Spleen (tissue), 11 donors: Measurements from ENCODE around the gene LRRC51. TPM values are rescaled to one million over a fixed set of nuclear protein-coding genes. Genes with fewer than 3 reads are reported as not detected.
A peak's percentile ranks its signal among the peaks of the same experiment; 100 is the strongest.
"Not testable (repeated sequence)": the region's sequence is repeated elsewhere in the genome, so short reads cannot be mapped to it uniquely, and the experiment has no call there.

Experiments used
- DNase-seq: peaks from one replicate; pipeline ENCODE4 v3.0.0-alpha.2; 2020
- H3K27ac ChIP-seq, 8 donors: fragments of 200-600 bp; sonication (generic) in 7 of 8; 1 replicate in 4 of 8; 2 replicates in 4 of 8; pipeline versions ENCODE4 v1.5.0 to v1.8.0; 2016 to 2021; ENCODE audit warnings: inconsistent platforms in 4 of 8, mild to moderate bottlenecking in 4 of 8, moderate library complexity in 1 of 8
- H3K27me3 ChIP-seq, 7 donors: fragments of 200-600 bp; sonication (generic) in 6 of 7; replicated peaks in 1 of 7; 1 replicate in 4 of 7; 2 replicates in 3 of 7; pipeline versions ENCODE4 v1.5.0 to v1.8.0; 2016 to 2021; ENCODE audit warnings: inconsistent platforms in 3 of 7, mild to moderate bottlenecking in 1 of 7
- H3K36me3 ChIP-seq, 6 donors: fragments of 200-600 bp; sonication (generic) in 5 of 6; 1 replicate in 4 of 6; 2 replicates in 2 of 6; pipeline versions ENCODE4 v1.5.0 to v1.8.0; 2016 to 2021; ENCODE audit warnings: inconsistent platforms in 2 of 6
- H3K4me1 ChIP-seq, 6 donors: fragments of 200-600 bp; sonication (generic) in 5 of 6; 1 replicate in 3 of 6; 2 replicates in 3 of 6; pipeline versions ENCODE4 v1.5.0 to v1.8.0; 2016 to 2021; ENCODE audit warnings: inconsistent platforms in 3 of 6
- H3K4me3 ChIP-seq, 8 donors: fragments of 200-600 bp; sonication (generic) in 7 of 8; 1 replicate in 4 of 8; 2 replicates in 4 of 8; pipeline versions ENCODE4 v1.5.0 to v1.8.0; 2016 to 2021; ENCODE audit warnings: inconsistent platforms in 4 of 8, mild to moderate bottlenecking in 4 of 8, moderate library complexity in 2 of 8
- H3K9me3 ChIP-seq, 8 donors: fragments of 200-600 bp; sonication (generic) in 7 of 8; 1 replicate in 4 of 8; 2 replicates in 4 of 8; pipeline versions ENCODE4 v1.5.0 to v1.8.0; 2016 to 2021; ENCODE audit warnings: inconsistent platforms in 4 of 8
- POLR2A ChIP-seq, 3 donors: fragments of 450-650 bp; IDR thresholded peaks; one replicate each; pipeline ENCODE4 v1.5.1; 2017; ENCODE audit warnings: antibody characterized with exemption in 3 of 3, mild to moderate bottlenecking in 1 of 3
- POLR2AphosphoS5 ChIP-seq, 3 donors: sonication (generic); formaldehyde crosslinking; IDR thresholded peaks; one replicate each; pipeline ENCODE4 v1.5.1; 2017; ENCODE audit warnings: antibody characterized with exemption in 3 of 3
- WGBS, 5 donors: extraction: QIAGEN DNeasy Blood & Tissue Kit in 3 of 5; methylation state at CpG; one replicate each; pipeline versions ENCODE4 v1.1.5 to v1.1.7; 2013 to 2018; 5-methylcytosine and 5-hydroxymethylcytosine counted together
- intact Hi-C: fragments of 100-400 bp; cut with DNase I; formaldehyde crosslinking; loops from one replicate; pipeline ENCODE4 v1.15.0; 2023; ENCODE audit warnings: low total_unique reads
- polyA plus RNA-seq, 3 donors: library from polyadenylated mRNA; stranded (reverse); fragments of 200-250 nt; gene quantifications; one replicate each; pipeline ENCODE4 v1.2.1, GENCODE V29; 2013
- total RNA-seq, 7 donors: library from RNA; depleted of rRNA in 3 of 7; stranded (reverse); fragments of >200 nt in 3 of 7; fragmentation: NEBNext Ultra II Directional in 4 of 7; extraction: Animal tissue kit (Norgen Biotek cat#: 25700) in 4 of 7; gene quantifications; one replicate each; pipeline versions ENCODE4 v1.1.0 to v1.2.1, GENCODE V29; 2016 to 2021
- TF ChIP-seq, protein P1 (sequence below), 11 experiments: fragments of 200-600 bp in 7 of 11; fragments of 450-650 bp in 4 of 11; sonication (generic) in 4 of 11; IDR thresholded peaks in 8 of 11; conservative IDR thresholded peaks in 3 of 11; 1 replicate in 7 of 11; 2 replicates in 4 of 11; pipeline versions ENCODE4 v1.4.0 to v1.8.0; 2016 to 2021; ENCODE audit warnings: antibody characterized with exemption in 11 of 11, inconsistent platforms in 4 of 11, mild to moderate bottlenecking in 1 of 11
- donor health status: healthy with polysubstance abuse.
- donor health status: DM: no; HTN: no; CAD: no; lungs with moderate emphysema.
- donor health status: DM: no; HTN: no; CAD: no.
- donor health status: Bipolar disorder and iron deficiency.
- donor health status: healthy.
- donor health status: DM: no; HTN: no; CAD: no.
- donor health status: DM: yes; HTN: yes; CAD: no.

Gene LRRC51
- total and polyA plus RNA-seq, 10 donors: 2.0 to 10.0 (median 4.5) TPM

DNA sequence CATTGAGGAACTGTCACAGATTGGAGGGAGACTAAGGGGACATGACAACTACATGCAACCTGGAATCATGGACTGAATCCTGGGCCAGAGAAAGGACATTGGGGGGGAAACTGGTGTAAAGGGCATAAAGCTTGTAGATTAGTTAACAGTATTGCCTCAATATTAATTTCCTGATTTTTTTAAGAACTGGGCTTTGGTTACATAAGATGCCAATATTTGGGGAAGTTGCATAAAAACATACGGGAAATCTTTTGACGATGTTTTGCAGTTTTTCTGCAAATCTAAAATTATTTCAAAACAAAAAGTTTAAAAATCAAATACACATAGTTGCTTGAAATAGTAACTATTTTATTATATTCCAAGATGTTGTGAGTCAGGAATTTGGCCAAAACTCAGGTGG, 52.0 kb downstream of the LRRC51 start:
- no peaks in the 10 kb centered on the region for H3K27me3 ChIP-seq
- peaks cover 0 to 16% (median 0%) of the 10 kb centered on the region in 6 donors for H3K4me1 ChIP-seq
- intact Hi-C loops: no loop called here
- H3K9me3 ChIP-seq: peaks cover 0 to 16% (median 13%) of the 10 kb centered on the region in 8 donors
- no peak for DNase-seq
- peak overlapping the region in 7 of 8 donors; percentile 56 to 90 (median 71) for H3K27ac ChIP-seq
- peak overlapping the region in 1 of 8 donors; percentile 31 for H3K4me3 ChIP-seq
- H3K36me3 ChIP-seq: peaks cover 0 to 1% (median 0%) of the 10 kb centered on the region in 6 donors
- TF ChIP-seq, protein P1, sequence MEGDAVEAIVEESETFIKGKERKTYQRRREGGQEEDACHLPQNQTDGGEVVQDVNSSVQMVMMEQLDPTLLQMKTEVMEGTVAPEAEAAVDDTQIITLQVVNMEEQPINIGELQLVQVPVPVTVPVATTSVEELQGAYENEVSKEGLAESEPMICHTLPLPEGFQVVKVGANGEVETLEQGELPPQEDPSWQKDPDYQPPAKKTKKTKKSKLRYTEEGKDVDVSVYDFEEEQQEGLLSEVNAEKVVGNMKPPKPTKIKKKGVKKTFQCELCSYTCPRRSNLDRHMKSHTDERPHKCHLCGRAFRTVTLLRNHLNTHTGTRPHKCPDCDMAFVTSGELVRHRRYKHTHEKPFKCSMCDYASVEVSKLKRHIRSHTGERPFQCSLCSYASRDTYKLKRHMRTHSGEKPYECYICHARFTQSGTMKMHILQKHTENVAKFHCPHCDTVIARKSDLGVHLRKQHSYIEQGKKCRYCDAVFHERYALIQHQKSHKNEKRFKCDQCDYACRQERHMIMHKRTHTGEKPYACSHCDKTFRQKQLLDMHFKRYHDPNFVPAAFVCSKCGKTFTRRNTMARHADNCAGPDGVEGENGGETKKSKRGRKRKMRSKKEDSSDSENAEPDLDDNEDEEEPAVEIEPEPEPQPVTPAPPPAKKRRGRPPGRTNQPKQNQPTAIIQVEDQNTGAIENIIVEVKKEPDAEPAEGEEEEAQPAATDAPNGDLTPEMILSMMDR (IDR thresholded peaks at IDR 0.05 in 8 of 11, conservative IDR thresholded peaks at IDR 0.05 in 3 of 11): no peak
- TF ChIP-seq POLR2AphosphoS5 (IDR thresholded peaks at IDR 0.05) (no peak), POLR2A (IDR thresholded peaks at IDR 0.05) (no peak)
- 19 to 45% (median 31%) methylated on average over 2 of the region's 2 CpGs for WGBS, 5 donors

DNA sequence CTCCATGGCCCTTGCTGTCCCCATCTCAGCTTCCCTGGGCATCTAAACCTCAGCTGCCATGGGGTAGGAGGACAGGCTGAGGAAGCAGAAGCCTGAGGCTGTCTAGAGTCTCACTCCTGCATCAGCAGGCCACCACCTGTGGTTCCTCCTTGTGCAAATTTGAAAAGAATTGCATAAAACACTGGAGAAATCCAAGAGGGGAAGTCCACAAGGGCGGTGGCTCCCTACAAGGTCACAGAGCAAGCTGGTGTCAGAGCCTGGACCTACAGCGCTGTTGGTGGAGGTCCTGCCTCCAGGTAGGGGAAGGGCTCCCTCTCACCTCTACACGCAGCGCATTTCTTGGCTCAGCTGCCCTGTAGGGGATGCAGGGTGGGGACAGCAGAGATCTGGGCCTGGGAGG, 54.8 kb downstream of the LRRC51 start, which contains the start of gene FOLR3:
Gene FOLR3 (plus strand): TSS at position 253 of the 400 bp plus-strand sequence. CDS start 228 bp downstream, outside the sequence.
- peak; percentile 85 for DNase-seq

DNA sequence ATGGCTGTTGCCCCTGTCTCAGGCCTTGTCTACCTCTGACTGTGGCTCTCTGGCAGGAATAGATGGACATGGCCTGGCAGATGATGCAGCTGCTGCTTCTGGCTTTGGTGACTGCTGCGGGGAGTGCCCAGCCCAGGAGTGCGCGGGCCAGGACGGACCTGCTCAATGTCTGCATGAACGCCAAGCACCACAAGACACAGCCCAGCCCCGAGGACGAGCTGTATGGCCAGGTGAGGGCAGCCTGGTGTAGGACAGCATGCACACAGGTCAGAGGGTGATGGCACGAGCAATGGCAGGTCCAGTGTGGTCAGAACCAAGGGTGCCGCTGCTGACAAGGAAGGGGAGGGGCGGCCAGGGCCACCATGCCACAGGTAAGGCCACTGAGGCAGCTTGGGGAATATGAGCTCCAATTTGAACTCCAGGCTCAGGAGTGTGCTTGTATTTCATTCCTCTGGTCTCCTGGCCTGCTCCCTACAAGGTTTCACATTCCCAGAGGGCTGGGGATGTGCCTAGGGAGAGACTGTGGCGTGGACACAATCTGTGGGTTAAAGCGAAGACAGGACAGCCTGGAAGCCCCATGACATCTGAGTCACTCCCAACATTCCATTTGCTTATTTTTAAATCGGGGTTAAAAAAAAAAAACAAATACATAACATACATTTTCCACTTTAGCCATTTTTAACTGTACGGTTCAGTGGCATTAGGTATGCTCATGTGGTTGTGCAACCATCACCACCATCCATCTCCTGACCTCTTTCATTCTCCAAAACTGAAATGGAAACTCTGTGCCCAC, 55.4 kb downstream of the LRRC51 start:
- Histone ChIP-seq H3K36me3 (peaks cover 0 to 27% (median 0%) of the 10 kb centered on the region in 6 donors), H3K27me3 (no peaks in the 10 kb centered on the region), H3K4me3 (peak overlapping the region in 6 of 8 donors; percentile 11 to 61 (median 15)), H3K4me1 (peaks cover 0 to 22% (median 0%) of the 10 kb centered on the region in 6 donors), H3K9me3 (no peaks in the 10 kb centered on the region), H3K27ac (peak overlapping the region in 7 of 8 donors; percentile 58 to 90 (median 84))
- intact Hi-C loops: no loop called here
- TF ChIP-seq, protein P1 (IDR thresholded peaks at IDR 0.05 in 8 of 11, conservative IDR thresholded peaks at IDR 0.05 in 3 of 11): no peak
- TF ChIP-seq POLR2A (IDR thresholded peaks at IDR 0.05) (no peak), POLR2AphosphoS5 (IDR thresholded peaks at IDR 0.05) (no peak)
- no peak for DNase-seq
- WGBS, 5 donors: 84 to 90% (median 86%) methylated on average over 14 of the region's 14 CpGs

More for the DNA sequence above, 54.8 kb downstream of the LRRC51 start, which contains the start of gene FOLR3:
- TF ChIP-seq POLR2AphosphoS5 (IDR thresholded peaks at IDR 0.05): peak; percentile 15 to 55 (median 53)
- H3K9me3 ChIP-seq, H3K27me3 ChIP-seq, intact Hi-C loops: not testable (repeated sequence)
- WGBS, 5 donors: 60 to 87% (median 61%) methylated on average over 2 to 4 of the region's 4 CpGs
- peaks cover 0 to 27% (median 0%) of the 10 kb centered on the region in 6 donors for H3K36me3 ChIP-seq
- H3K4me3 ChIP-seq: peak within 1 kb of the TSS in 6 of 8 donors; percentile 11 to 61 (median 15)
- H3K4me1 ChIP-seq: peaks cover 0 to 22% (median 0%) of the 10 kb centered on the region in 6 donors
- peak within 1 kb of the TSS in 7 of 8 donors; percentile 58 to 90 (median 84) for H3K27ac ChIP-seq

DNA sequence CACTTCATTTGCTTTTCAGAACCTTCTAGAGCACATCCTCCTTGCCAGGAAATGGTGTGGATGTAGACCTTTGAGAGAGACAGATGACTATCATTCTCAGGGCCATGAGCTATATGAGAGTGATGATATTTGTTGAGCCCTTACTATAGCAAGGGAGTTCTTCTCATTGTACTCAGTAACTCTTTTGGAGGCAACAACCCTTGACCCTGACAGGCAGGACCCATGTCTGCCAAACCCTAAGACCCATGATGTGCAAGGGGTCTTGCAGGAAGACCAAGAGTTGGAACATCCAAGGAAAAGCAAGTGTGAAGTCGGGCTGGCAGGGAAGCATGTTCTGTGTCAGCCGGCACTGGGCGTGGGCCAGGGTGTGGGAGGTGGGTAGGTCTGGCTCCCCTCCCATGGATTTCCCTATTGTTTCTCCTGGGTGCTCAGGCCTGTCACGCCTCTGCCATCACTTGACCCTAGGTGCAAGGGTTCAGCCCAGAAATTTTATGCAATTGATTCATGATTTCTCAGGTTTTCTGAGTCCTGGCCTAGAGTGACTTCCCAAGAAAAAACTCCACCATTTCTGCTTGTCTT, 56.1 kb downstream of the LRRC51 start:
- WGBS, 5 donors: 85 to 95% (median 89%) methylated on average over 4 of the region's 4 CpGs
- H3K4me3 ChIP-seq: peak overlapping the region in 6 of 8 donors; percentile 11 to 61 (median 15)
- intact Hi-C loops: no loop called here
- TF ChIP-seq POLR2A (IDR thresholded peaks at IDR 0.05): no peak
- TF ChIP-seq, protein P1 (IDR thresholded peaks at IDR 0.05 in 8 of 11, conservative IDR thresholded peaks at IDR 0.05 in 3 of 11): no peak
- TF ChIP-seq POLR2AphosphoS5 (IDR thresholded peaks at IDR 0.05): no peak
- H3K9me3 ChIP-seq: no peaks in the 10 kb centered on the region
- DNase-seq: no peak
- peaks cover 0 to 21% (median 0%) of the 10 kb centered on the region in 6 donors for H3K4me1 ChIP-seq
- peaks cover 0 to 27% (median 0%) of the 10 kb centered on the region in 6 donors for H3K36me3 ChIP-seq
- no peaks in the 10 kb centered on the region for H3K27me3 ChIP-seq
- peak overlapping the region in 7 of 8 donors; percentile 58 to 90 (median 84) for H3K27ac ChIP-seq
